HEK293T (cell line): ENCODE data around the gene CADM2.

Source experiments
- CTBP1 ChIP-seq: fragments of 450-650 bp; IDR thresholded peaks from 2 replicates; pipeline ENCODE4 v1.6.1; 2016; ENCODE audit warnings: borderline replicate concordance
- FOXM1 ChIP-seq: fragments of 450-650 bp; IDR thresholded peaks from 2 replicates; pipeline ENCODE4 v1.6.1; 2017; ENCODE audit warnings: mild to moderate bottlenecking, borderline replicate concordance
- HDGF ChIP-seq: fragments of 450-650 bp; IDR thresholded peaks from 2 replicates; pipeline ENCODE4 v1.6.1; 2017; ENCODE audit warnings: antibody characterized with exemption, borderline replicate concordance
- PKNOX1 ChIP-seq: fragments of 450-650 bp; IDR thresholded peaks from 2 replicates; pipeline ENCODE4 v1.6.1; 2016
- SP1 ChIP-seq: fragments of 450-650 bp; IDR thresholded peaks from 2 replicates; pipeline ENCODE4 v1.6.1; 2017
- TARDBP ChIP-seq: fragments of 450-650 bp; IDR thresholded peaks from 2 replicates; pipeline ENCODE4 v1.6.1; 2016
- ZNF384 ChIP-seq: fragments of 450-650 bp; IDR thresholded peaks from 2 replicates; pipeline ENCODE4 v1.6.1; 2016

- TF ChIP-seq FOXM1, result no peak
- TF ChIP-seq ZNF384, result no peak
- no peak for TF ChIP-seq CTBP1
- TF ChIP-seq HDGF, result no peak
- no peak for TF ChIP-seq SP1
- no peak for TF ChIP-seq TARDBP
- no peak for TF ChIP-seq PKNOX1
These were observed 980.3 kb downstream of the CADM2 start for GRCh38 chr3:85939074-85939482.
